ENCODE measurements around the gene CILP2. TPM values are rescaled to one million over a fixed set of nuclear protein-coding genes. Genes with fewer than 3 reads are reported as not detected.

CILP2 gene
- total and polyA plus RNA-seq, 9 of the 15 experiments (the other 6 are each of a cell fraction or from before 2014, with no cell fraction given): 0.04 to 0.35 (median 0.05) TPM; not detected in 2

DNA sequence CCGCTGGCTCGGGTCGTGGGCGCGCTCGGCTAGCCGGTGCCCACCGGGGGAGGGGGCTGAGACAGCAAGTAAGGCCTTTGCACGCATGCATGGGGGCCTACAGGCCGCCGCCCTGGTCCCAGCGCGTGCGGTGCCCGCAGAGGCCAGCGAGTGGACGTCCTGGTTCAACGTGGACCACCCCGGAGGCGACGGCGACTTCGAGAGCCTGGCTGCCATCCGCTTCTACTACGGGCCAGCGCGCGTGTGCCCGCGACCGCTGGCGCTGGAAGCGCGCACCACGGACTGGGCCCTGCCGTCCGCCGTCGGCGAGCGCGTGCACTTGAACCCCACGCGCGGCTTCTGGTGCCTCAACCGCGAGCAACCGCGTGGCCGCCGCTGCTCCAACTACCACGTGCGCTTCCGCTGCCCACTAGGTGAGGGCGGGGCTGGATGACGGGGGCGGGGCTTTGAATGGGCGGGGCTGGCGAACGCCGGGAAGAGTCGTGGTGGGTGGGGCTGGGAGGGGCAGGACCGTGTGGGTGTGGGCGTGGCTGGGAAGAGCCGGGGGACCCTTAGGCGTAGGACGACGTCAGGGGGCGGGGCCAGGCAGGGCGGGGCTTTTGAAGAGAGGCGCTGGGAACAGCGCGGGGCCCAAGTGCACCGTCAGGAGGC lies 2.1 kb downstream of the CILP2 start (continued):
- TF ChIP-seq RERE (CRISPR knock-in tag; IDR thresholded peaks at IDR 0.05; ENCODE audit: borderline replicate concordance): no peak
- no peak for TF ChIP-seq UBTF (IDR thresholded peaks at IDR 0.05; ENCODE audit: borderline replicate concordance in 1 of 2, low read depth in 2 of 2, low read length in 2 of 2)
- TF ChIP-seq FIP1L1 (IDR thresholded peaks at IDR 0.05; ENCODE audit: low read depth, low read length, poor library complexity, severe bottlenecking): peak; percentile 27
- TF ChIP-seq ZNF518B (CRISPR knock-in tag; IDR thresholded peaks at IDR 0.05): no peak
- TF ChIP-seq HLTF (IDR thresholded peaks at IDR 0.05): no peak
- TF ChIP-seq FOXK2 (conservative IDR thresholded peaks at IDR 0.05 in 1 of 2, IDR thresholded peaks at IDR 0.05 in 1 of 2; ENCODE audit: low read depth in 2 of 2): no peak
- TF ChIP-seq, protein P1, sequence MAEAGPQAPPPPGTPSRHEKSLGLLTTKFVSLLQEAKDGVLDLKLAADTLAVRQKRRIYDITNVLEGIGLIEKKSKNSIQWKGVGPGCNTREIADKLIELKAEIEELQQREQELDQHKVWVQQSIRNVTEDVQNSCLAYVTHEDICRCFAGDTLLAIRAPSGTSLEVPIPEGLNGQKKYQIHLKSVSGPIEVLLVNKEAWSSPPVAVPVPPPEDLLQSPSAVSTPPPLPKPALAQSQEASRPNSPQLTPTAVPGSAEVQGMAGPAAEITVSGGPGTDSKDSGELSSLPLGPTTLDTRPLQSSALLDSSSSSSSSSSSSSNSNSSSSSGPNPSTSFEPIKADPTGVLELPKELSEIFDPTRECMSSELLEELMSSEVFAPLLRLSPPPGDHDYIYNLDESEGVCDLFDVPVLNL (CRISPR knock-in tag; IDR thresholded peaks at IDR 0.05; ENCODE audit: low read depth): no peak
- TF ChIP-seq PCBP1 (IDR thresholded peaks at IDR 0.05; ENCODE audit: low read depth, low read length, poor library complexity, severe bottlenecking): peak; percentile 77
- TF ChIP-seq TBP (optimal IDR thresholded peaks at IDR 0.05; ENCODE audit: low read depth, low read length): peak; percentile 6
- TF ChIP-seq YBX1 (IDR thresholded peaks at IDR 0.05): no peak
- TF ChIP-seq ZNF668 (CRISPR knock-in tag; IDR thresholded peaks at IDR 0.05): peak; percentile 50; the same call in 1 of the 2 replicates
- no peak for TF ChIP-seq MEIS2 (IDR thresholded peaks at IDR 0.05; ENCODE audit: partially characterized antibody)
- 0 out of 2 replicates have a peak, but pooled peaks have one; percentile 12 for TF ChIP-seq RB1 (IDR thresholded peaks at IDR 0.05; ENCODE audit: low read depth)

All from K562 (cell line).